Measurements from ENCODE around the gene PDSS2.
"Not testable (repeated sequence)": the region's sequence is repeated elsewhere in the genome, so short reads cannot be mapped to it uniquely, and the experiment has no call there.

The PDSS2 gene

GRCh38 chr6:107292715-107293271, 166.6 kb downstream of the PDSS2 start:
- no peak overlapping the region for H3K4me3 ChIP-seq (ENCODE audit: low read length)
- no peak for DNase-seq (ENCODE audit: low read depth)
- TF ChIP-seq CTCF (conservative IDR thresholded peaks at IDR 0.05; ENCODE audit: low read depth, low read length): no peak

GRCh38 chr6:107290491-107290890, 168.9 kb downstream of the PDSS2 start:
- no peak for DNase-seq (ENCODE audit: low read depth)
- TF ChIP-seq CTCF (conservative IDR thresholded peaks at IDR 0.05; ENCODE audit: low read depth, low read length): no peak
- no peak overlapping the region for H3K4me3 ChIP-seq (ENCODE audit: low read length)

GRCh38 chr6:107289258-107289657, 170.1 kb downstream of the PDSS2 start:
- DNase-seq (ENCODE audit: low read depth); H3K4me3 ChIP-seq (ENCODE audit: low read length): not testable (repeated sequence)

GRCh38 chr6:107285683-107286082, 173.7 kb downstream of the PDSS2 start:
- not testable (repeated sequence) for DNase-seq (ENCODE audit: low read depth); H3K4me3 ChIP-seq (ENCODE audit: low read length)

- no peak overlapping the region for H3K4me3 ChIP-seq (ENCODE audit: low read length)
- TF ChIP-seq CTCF (conservative IDR thresholded peaks at IDR 0.05; ENCODE audit: low read depth, low read length): no peak
- no peak for DNase-seq (ENCODE audit: low read depth)
Measured at GRCh38 chr6:107284805-107285204, 174.6 kb downstream of the PDSS2 start.

- DNase-seq (ENCODE audit: low read depth): no peak
- no peak for TF ChIP-seq CTCF (conservative IDR thresholded peaks at IDR 0.05; ENCODE audit: low read depth, low read length)
- H3K4me3 ChIP-seq (ENCODE audit: low read length): no peak overlapping the region
Measured at GRCh38 chr6:107280791-107281190, 178.6 kb downstream of the PDSS2 start.

GRCh38 chr6:107280001-107280400, 179.4 kb downstream of the PDSS2 start:
- H3K4me3 ChIP-seq (ENCODE audit: low read length); DNase-seq (ENCODE audit: low read depth): not testable (repeated sequence)

- no peak for TF ChIP-seq CTCF (conservative IDR thresholded peaks at IDR 0.05; ENCODE audit: low read depth, low read length)
- H3K4me3 ChIP-seq (ENCODE audit: low read length): no peak overlapping the region
- DNase-seq (ENCODE audit: low read depth): no peak
Measured at GRCh38 chr6:107275330-107275865, 184.0 kb downstream of the PDSS2 start.

GRCh38 chr6:107274288-107274687, 185.1 kb downstream of the PDSS2 start:
- H3K4me3 ChIP-seq (ENCODE audit: low read length): no peak overlapping the region
- DNase-seq (ENCODE audit: low read depth): no peak
- TF ChIP-seq CTCF (conservative IDR thresholded peaks at IDR 0.05; ENCODE audit: low read depth, low read length): no peak

Measured in retinal pigment epithelial cell (primary cell).